Common myeloid progenitor, CD34-positive (primary cell): ENCODE results near the gene C17orf107.
"Not testable (repeated sequence)": the region's sequence is repeated elsewhere in the genome, so short reads cannot be mapped to it uniquely, and the experiment has no call there.

Experiments
- CTCF ChIA-PET: fragments of 350-600 bp; sonication (Branson Sonifier 250); formaldehyde crosslinking; loops from one replicate; lab custom pipeline; 2021; ENCODE audit warnings: antibody characterized with exemption; lab: Charles Lee
- POLR2A ChIA-PET: fragments of 350-600 bp; sonication (Branson Sonifier 250); formaldehyde crosslinking; loops from one replicate; lab custom pipeline; 2021; ENCODE audit warnings: antibody characterized with exemption; lab: Charles Lee
- DNase-seq, 3 donors: peaks; one replicate each; pipeline versions ENCODE4 v3.0.0 to v3.0.0-alpha.2; 2013
- H3K27ac ChIP-seq, 2 experiments: 1 replicate in 1 of 2; 2 replicates in 1 of 2; pipeline ENCODE4 v1.7.0; 2013; ENCODE audit warnings: inconsistent platforms in 2 of 2, low read length in 2 of 2, mild to moderate bottlenecking in 2 of 2, low read depth in 1 of 2, moderate library complexity in 1 of 2; ENCODE audit not compliant: severe bottlenecking in 2 of 2, insufficient read depth in 1 of 2, poor library complexity in 1 of 2
- H3K27me3 ChIP-seq, 5 experiments: replicated peaks in 2 of 5; 1 replicate in 3 of 5; 2 replicates in 2 of 5; pipeline versions ENCODE4 v1.6.1 to v1.7.0; 2013; ENCODE audit warnings: low read length in 4 of 5, mild to moderate bottlenecking in 2 of 5, moderate library complexity in 2 of 5, inconsistent platforms in 1 of 5; ENCODE audit not compliant: insufficient read depth in 5 of 5, control insufficient read depth in 4 of 5
- H3K36me3 ChIP-seq, 4 experiments: 1 replicate in 2 of 4; 2 replicates in 2 of 4; pipeline versions ENCODE4 v1.6.1 to v1.7.0; 2013; ENCODE audit warnings: low read length in 3 of 4, control low read depth in 1 of 4, mild to moderate bottlenecking in 1 of 4; ENCODE audit not compliant: control insufficient read depth in 4 of 4, insufficient read depth in 4 of 4
- H3K4me1 ChIP-seq, 4 experiments: 1 replicate in 3 of 4; 2 replicates in 1 of 4; pipeline versions ENCODE4 v1.6.1 to v1.7.1; 2013; ENCODE audit warnings: low read length in 3 of 4, mild to moderate bottlenecking in 3 of 4, control low read depth in 1 of 4, inconsistent platforms in 1 of 4, moderate library complexity in 1 of 4; ENCODE audit not compliant: control insufficient read depth in 4 of 4, insufficient read depth in 4 of 4; ENCODE audit errors: control extremely low read depth in 1 of 4
- H3K4me3 ChIP-seq, 7 experiments: 1 replicate in 4 of 7; 2 replicates in 3 of 7; pipeline versions ENCODE4 v1.5.1 to v1.7.0; 2013; ENCODE audit warnings: mild to moderate bottlenecking in 7 of 7, low read length in 6 of 7, moderate library complexity in 6 of 7, inconsistent platforms in 2 of 7, low read depth in 2 of 7, control low read depth in 1 of 7; ENCODE audit not compliant: insufficient read depth in 4 of 7, control insufficient read depth in 1 of 7; ENCODE audit errors: extremely low read depth in 1 of 7
- H3K9me3 ChIP-seq, 5 experiments: 1 replicate in 4 of 5; 2 replicates in 1 of 5; pipeline versions ENCODE4 v1.6.1 to v1.7.1; 2013; ENCODE audit warnings: low read length in 4 of 5, mild to moderate bottlenecking in 2 of 5, inconsistent platforms in 1 of 5, low read depth in 1 of 5, moderate library complexity in 1 of 5; ENCODE audit not compliant: control insufficient read depth in 4 of 5, insufficient read depth in 2 of 5; ENCODE audit errors: control extremely low read depth in 1 of 5
- WGBS: methylation state at CpG from one replicate; pipeline ENCODE4 v1.1.5; 2013; ENCODE audit not compliant: insufficient coverage; 5-methylcytosine and 5-hydroxymethylcytosine counted together

The C17orf107 gene

DNA sequence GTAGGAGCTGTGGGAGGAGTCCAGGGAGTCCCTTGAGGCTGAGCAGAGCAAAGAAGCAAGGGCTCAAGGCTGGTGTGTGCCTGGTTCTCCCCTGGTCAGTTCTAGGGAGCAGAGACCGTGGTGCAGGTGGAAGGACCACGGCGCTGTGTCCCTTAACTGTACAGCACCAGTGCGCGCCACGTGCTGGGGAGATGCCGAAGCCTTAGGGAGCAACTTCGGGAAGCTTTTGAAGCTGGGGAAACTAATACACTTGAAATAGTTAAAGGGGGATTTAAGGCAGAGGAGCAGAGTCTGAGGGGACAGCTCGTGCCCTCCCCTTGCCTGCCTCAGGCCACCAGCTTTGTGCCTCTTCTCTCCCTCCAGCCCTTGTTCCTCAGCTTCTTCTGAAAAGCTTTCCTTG is 38.7 kb upstream of the C17orf107 start:
- CTCF ChIA-PET, result no interaction called here
- no peaks in the 10 kb centered on the region for H3K9me3 ChIP-seq
- no peak overlapping the region for H3K4me3 ChIP-seq
- peaks cover 0 to 12% (median 3%) of the 10 kb centered on the region in 4 experiments for H3K4me1 ChIP-seq
- no peak overlapping the region for H3K27ac ChIP-seq
- no peak for DNase-seq
- POLR2A ChIA-PET, result no interaction called here
- peaks cover 0 to 12% (median 6%) of the 10 kb centered on the region in 4 experiments for H3K36me3 ChIP-seq
- H3K27me3 ChIP-seq, result no peaks in the 10 kb centered on the region
- WGBS, result 100% methylated on average over 7 of the region's 9 CpGs

GRCh38 chr17:4861052-4861451 is 38.3 kb upstream of the C17orf107 start:
- ChIA-PET CTCF (interaction anchor here (1.5 kb wide), 1 partner anchor 24 kb away, joined by 4 read pairs; no protein-coding TSS in a partner anchor), POLR2A (no interaction called here)
- Histone ChIP-seq H3K36me3 (peaks cover 0 to 12% (median 6%) of the 10 kb centered on the region in 4 experiments), H3K4me3 (no peak overlapping the region), H3K27ac (no peak overlapping the region), H3K9me3 (no peaks in the 10 kb centered on the region), H3K4me1 (peaks cover 0 to 12% (median 3%) of the 10 kb centered on the region in 4 experiments), H3K27me3 (no peaks in the 10 kb centered on the region)
- DNase-seq, result no peak
- WGBS, result 94% methylated on average over 15 of the region's 16 CpGs

DNA sequence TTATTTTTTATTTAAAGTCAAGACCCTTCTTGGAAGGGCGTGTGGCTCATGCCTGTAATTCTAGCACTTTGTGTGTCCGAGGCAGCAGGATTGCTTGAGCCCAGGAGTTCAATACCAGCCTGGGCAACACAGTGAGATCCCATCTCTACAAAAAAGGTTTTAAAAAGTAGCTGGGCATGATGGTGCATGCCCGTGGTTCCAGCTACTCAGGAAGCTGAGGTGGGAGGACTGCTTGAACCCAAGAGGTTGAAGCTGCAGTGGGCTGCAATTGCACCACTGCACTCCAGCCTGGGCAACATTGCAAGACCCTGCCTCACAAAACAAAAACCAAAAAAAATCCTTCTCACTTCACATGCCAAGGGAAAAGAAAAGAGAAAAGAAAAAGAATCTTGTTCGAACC is 36.6 kb upstream of the C17orf107 start:
- POLR2A ChIA-PET, result no interaction called here
- H3K4me3 ChIP-seq, result no peak overlapping the region
- H3K9me3 ChIP-seq, result no peaks in the 10 kb centered on the region
- no peak overlapping the region for H3K27ac ChIP-seq
- 96% methylated on average over 4 of the region's 4 CpGs for WGBS
- CTCF ChIA-PET, result interaction anchor here (0.5 kb wide), 1 partner anchor 13 kb away, joined by 3 read pairs; no protein-coding TSS in a partner anchor
- no peak for DNase-seq
- H3K27me3 ChIP-seq, result no peaks in the 10 kb centered on the region
- H3K36me3 ChIP-seq, result peaks cover 0 to 12% (median 6%) of the 10 kb centered on the region in 4 experiments
- peaks cover 0 to 9% (median 3%) of the 10 kb centered on the region in 4 experiments for H3K4me1 ChIP-seq

DNA sequence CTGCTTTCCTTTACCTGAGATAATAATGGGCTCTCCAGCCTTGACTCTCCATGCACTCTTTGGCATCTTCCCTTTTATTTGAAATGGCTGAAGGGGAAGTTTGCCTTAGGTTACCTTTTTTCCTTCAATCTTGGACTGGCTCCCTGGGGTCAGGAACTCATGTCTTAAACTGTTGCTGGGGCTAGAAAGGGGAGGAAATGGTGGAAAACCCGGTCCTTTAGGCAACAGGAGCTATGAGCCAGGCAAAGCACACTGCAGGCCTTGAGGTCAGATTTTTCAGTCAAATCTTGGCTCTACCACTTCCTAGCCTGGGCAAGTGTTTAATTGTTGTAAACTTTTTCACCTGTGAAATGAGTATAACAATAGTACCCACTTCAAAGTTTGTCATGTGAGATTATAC is 36.0 kb upstream of the C17orf107 start:
- Histone ChIP-seq H3K27me3 (no peaks in the 10 kb centered on the region), H3K9me3 (no peaks in the 10 kb centered on the region), H3K4me3 (no peak overlapping the region), H3K4me1 (peaks cover 0 to 4% (median 2%) of the 10 kb centered on the region in 4 experiments), H3K36me3 (peaks cover 0 to 12% (median 6%) of the 10 kb centered on the region in 4 experiments), H3K27ac (no peak overlapping the region)
- POLR2A ChIA-PET, result no interaction called here
- CTCF ChIA-PET, result no interaction called here
- DNase-seq, result no peak
- 100% methylated on average over 1 of the region's 1 CpG for WGBS

GRCh38 chr17:4867535-4867934 is 31.8 kb upstream of the C17orf107 start:
- H3K9me3 ChIP-seq, H3K27me3 ChIP-seq, DNase-seq, POLR2A ChIA-PET, H3K4me1 ChIP-seq, H3K27ac ChIP-seq, H3K36me3 ChIP-seq, H3K4me3 ChIP-seq: not testable (repeated sequence)
- WGBS, result no CpG with 5 or more reads among the region's 5 CpGs
- CTCF ChIA-PET, result interaction anchor here (0.9 to 1.1 kb wide), 2 partner anchors 9 to 23 kb away, joined by 3 read pairs; no protein-coding TSS in a partner anchor

GRCh38 chr17:4869058-4869998 is 30.0 kb upstream of the C17orf107 start:
- H3K36me3 ChIP-seq, H3K4me3 ChIP-seq, H3K27ac ChIP-seq, H3K4me1 ChIP-seq, DNase-seq, H3K9me3 ChIP-seq, POLR2A ChIA-PET, H3K27me3 ChIP-seq: not testable (repeated sequence)
- WGBS, result 92% methylated on average over 13 of the region's 22 CpGs
- CTCF ChIA-PET, result interaction anchor here (0.6 to 1.4 kb wide), 3 partner anchors 30 to 159 kb away, joined by 3 read pairs; partner anchors contain the start of gene ARRB2

GRCh38 chr17:4870855-4871254 is 28.5 kb upstream of the C17orf107 start:
- ChIA-PET CTCF (interaction anchor here (1.4 kb wide), 1 partner anchor 161 kb away, joined by 3 read pairs; the partner anchor contains the start of gene ARRB2), POLR2A (no interaction called here)
- Histone ChIP-seq H3K27ac (no peak overlapping the region), H3K27me3 (no peaks in the 10 kb centered on the region), H3K4me3 (no peak overlapping the region), H3K9me3 (no peaks in the 10 kb centered on the region), H3K36me3 (no peaks in the 10 kb centered on the region), H3K4me1 (peaks cover 0 to 3% (median 0%) of the 10 kb centered on the region in 4 experiments)
- no peak for DNase-seq
- 90% methylated on average over 2 of the region's 2 CpGs for WGBS
